Suprapubic skin (tissue), 3 donors: ENCODE results near the gene CABLES2.
"Not testable (repeated sequence)": the region's sequence is repeated elsewhere in the genome, so short reads cannot be mapped to it uniquely, and the experiment has no call there.

Experiments
- CTCF ChIP-seq, 2 donors: fragments of 200-600 bp in 1 of 2; fragments of 450-650 bp in 1 of 2; sonication (generic) in 1 of 2; IDR thresholded peaks; one replicate each; pipeline ENCODE4 v1.5.1; 2016 to 2019; ENCODE audit warnings: antibody characterized with exemption in 2 of 2, mild to moderate bottlenecking in 1 of 2, moderate library complexity in 1 of 2
- EP300 ChIP-seq: sonication (generic); formaldehyde crosslinking; IDR thresholded peaks from one replicate; pipeline ENCODE4 v1.6.1; 2017; ENCODE audit warnings: antibody characterized with exemption
- POLR2A ChIP-seq, 2 donors: fragments of 450-650 bp; IDR thresholded peaks; one replicate each; pipeline ENCODE4 v1.6.1; 2017; ENCODE audit warnings: antibody characterized with exemption in 2 of 2, mild to moderate bottlenecking in 2 of 2, moderate library complexity in 2 of 2

GRCh38 chr20:62426059-62426348 is 18.9 kb upstream of the CABLES2 start:
- not testable (repeated sequence) for TF ChIP-seq CTCF (IDR thresholded peaks at IDR 0.05); POLR2A (IDR thresholded peaks at IDR 0.05); EP300
